GM23338 (cell line): ENCODE measurements around the gene CASR. TPM values are rescaled to one million over a fixed set of nuclear protein-coding genes. Genes with fewer than 3 reads are reported as not detected.

Source experiments
- ATAC-seq: fragments of 200-7000 bp; cut with Tn5 transposase; 3 replicates; pipeline ENCODE4 v1.9.1; 2020
- DNase-seq: peaks from one replicate; pipeline ENCODE4 v3.0.0-alpha.2; 2015; ENCODE audit warnings: low spot score
- H2AFZ ChIP-seq: fragments of 200-600 bp; sonication (generic); 2 replicates; pipeline ENCODE4 v1.8.0; 2016; ENCODE audit warnings: antibody characterized with exemption, mild to moderate bottlenecking, moderate library complexity
- H3F3A ChIP-seq: fragments of 200-600 bp; sonication (generic); replicated peaks from 2 replicates; pipeline ENCODE4 v1.8.0; 2017; ENCODE audit warnings: antibody characterized with exemption, mixed run types, low read depth
- H3K27ac ChIP-seq: fragments of 200-600 bp; sonication (generic); 2 replicates; pipeline ENCODE4 v1.6.1; 2016; ENCODE audit warnings: low read depth
- H3K27me3 ChIP-seq: fragments of 200-600 bp; sonication (generic); 2 replicates; pipeline ENCODE4 v1.8.0; 2016; ENCODE audit warnings: mild to moderate bottlenecking, mixed run types, moderate library complexity; ENCODE audit not compliant: insufficient read depth
- H3K36me3 ChIP-seq: fragments of 200-600 bp; sonication (generic); 2 replicates; pipeline ENCODE4 v1.8.0; 2016; ENCODE audit warnings: mild to moderate bottlenecking; ENCODE audit not compliant: insufficient read depth
- H3K4me1 ChIP-seq: fragments of 200-600 bp; sonication (generic); 2 replicates; pipeline ENCODE4 v1.8.0; 2016; ENCODE audit warnings: mild to moderate bottlenecking, moderate library complexity; ENCODE audit not compliant: insufficient read depth
- H3K4me2 ChIP-seq: fragments of 200-600 bp; sonication (generic); 2 replicates; pipeline ENCODE4 v1.7.1; 2017; ENCODE audit warnings: mixed run types
- H3K4me3 ChIP-seq: fragments of 200-600 bp; sonication (generic); 2 replicates; pipeline ENCODE4 v1.6.1; 2016; ENCODE audit warnings: mixed run types
- H3K79me2 ChIP-seq: fragments of 200-600 bp; sonication (generic); replicated peaks from 2 replicates; pipeline ENCODE4 v1.8.0; 2017; ENCODE audit warnings: mild to moderate bottlenecking; ENCODE audit not compliant: insufficient read depth
- H3K9me2 ChIP-seq: fragments of 200-600 bp; sonication (generic); 2 replicates; pipeline ENCODE4 v1.8.0; 2017; ENCODE audit not compliant: insufficient read depth
- H4K20me1 ChIP-seq: fragments of 200-600 bp; sonication (generic); replicated peaks from 2 replicates; pipeline ENCODE4 v1.8.0; 2017; ENCODE audit warnings: mild to moderate bottlenecking; ENCODE audit not compliant: insufficient read depth
- H3K27ac Mint-ChIP-seq: 2 replicates; pipeline ENCODE4 v1.8.0; 2020; ENCODE audit warnings: inconsistent platforms, mild to moderate bottlenecking, moderate library complexity, mixed read lengths
- H3K27me3 Mint-ChIP-seq: 3 replicates; pipeline ENCODE4 v1.8.0; 2022; ENCODE audit warnings: low read depth, mild to moderate bottlenecking, moderate library complexity, mixed read lengths, inconsistent platforms; ENCODE audit not compliant: insufficient read depth, poor library complexity
- H3K36me3 Mint-ChIP-seq: 3 replicates; pipeline ENCODE4 v1.8.0; 2021; ENCODE audit warnings: low read depth, mild to moderate bottlenecking, inconsistent platforms, moderate library complexity, mixed read lengths
- H3K4me1 Mint-ChIP-seq: 3 replicates; pipeline ENCODE4 v1.8.0; 2020; ENCODE audit warnings: mild to moderate bottlenecking, inconsistent platforms, mixed read lengths
- H3K4me3 Mint-ChIP-seq: 3 replicates; pipeline ENCODE4 v1.8.0; 2021; ENCODE audit warnings: moderate library complexity, mild to moderate bottlenecking, inconsistent platforms, mixed read lengths
- H3K9me3 Mint-ChIP-seq: 3 replicates; pipeline ENCODE4 v1.8.0; 2020; ENCODE audit warnings: moderate library complexity, mild to moderate bottlenecking, inconsistent platforms, mixed read lengths
- CREB1 ChIP-seq: fragments of 250-450 bp; sonication (Bioruptor Pico); IDR thresholded peaks from 2 replicates; pipeline ENCODE4 v1.5.0; 2020; ENCODE audit warnings: low read depth, mild to moderate bottlenecking, moderate library complexity
- EZH2 ChIP-seq: fragments of 200-600 bp; sonication (generic); IDR thresholded peaks from one replicate; pipeline ENCODE4 v1.8.0; 2017; ENCODE audit warnings: antibody characterized with exemption, mild to moderate bottlenecking, low read depth; ENCODE audit not compliant: unreplicated experiment
- EZH2phosphoT487 ChIP-seq: fragments of 200-600 bp; sonication (generic); IDR thresholded peaks from one replicate; pipeline ENCODE4 v1.8.1; 2018; ENCODE audit warnings: antibody characterized with exemption; ENCODE audit not compliant: unreplicated experiment
- JUNB ChIP-seq: IDR thresholded peaks from one replicate; pipeline ENCODE4 v1.6.1; 2016; ENCODE audit warnings: antibody characterized with exemption; ENCODE audit not compliant: unreplicated experiment
- NANOG ChIP-seq: IDR thresholded peaks from 2 replicates; pipeline ENCODE4 v1.6.1; 2016; ENCODE audit warnings: antibody characterized with exemption, borderline replicate concordance
- POLR2AphosphoS5 ChIP-seq: IDR thresholded peaks from 2 replicates; pipeline ENCODE4 v1.6.1; 2016; ENCODE audit warnings: antibody characterized with exemption, low read depth
- STAT1 ChIP-seq: IDR thresholded peaks from one replicate; pipeline ENCODE4 v1.6.1; 2016; ENCODE audit warnings: antibody characterized with exemption; ENCODE audit not compliant: unreplicated experiment
- ZNF114 ChIP-seq: fragments of 250-450 bp; sonication (Bioruptor Pico); IDR thresholded peaks from 2 replicates; pipeline ENCODE4 v1.5.0; 2020; ENCODE audit warnings: mild to moderate bottlenecking, moderate library complexity
- ZNF331 ChIP-seq: fragments of 250-450 bp; sonication (Bioruptor Pico); IDR thresholded peaks from 2 replicates; pipeline ENCODE4 v1.5.0; 2020; ENCODE audit warnings: low read depth, mild to moderate bottlenecking, moderate library complexity
- ZNF462 ChIP-seq: fragments of 250-450 bp; sonication (Bioruptor Pico); IDR thresholded peaks from 2 replicates; pipeline ENCODE4 v1.5.0; 2020; ENCODE audit warnings: mild to moderate bottlenecking, moderate library complexity
- polyA plus RNA-seq: library from polyadenylated mRNA; unstranded; fragments of >200 nt; fragmentation: Nextera tagmentation; extraction: Ambion mirVana; gene quantifications from 2 replicates; pipeline ENCODE4 v1.2.1, GENCODE V29; 2016
- total RNA-seq: library from RNA; depleted of rRNA; stranded (reverse); fragments of >200 nt; shearing (Covaris generic); gene quantifications from 2 replicates; pipeline ENCODE4 v1.2.3, GENCODE V29; 2014
- TF ChIP-seq, protein P1 (sequence below): IDR thresholded peaks from one replicate; pipeline ENCODE4 v1.6.1; 2018; ENCODE audit warnings: antibody characterized with exemption; ENCODE audit not compliant: unreplicated experiment
- TF ChIP-seq, protein P2 (sequence below), 2 experiments: fragments of 200-600 bp in 1 of 2; sonication (generic) in 1 of 2; conservative IDR thresholded peaks; 2 replicates each; pipeline versions ENCODE4 v1.5.1 to v1.6.1; 2016 to 2017; ENCODE audit warnings: antibody characterized with exemption in 2 of 2, low read depth in 2 of 2, mild to moderate bottlenecking in 2 of 2, moderate library complexity in 1 of 2
- TF ChIP-seq, protein P3 (sequence below): IDR thresholded peaks from 2 replicates; pipeline ENCODE4 v1.6.1; 2016; ENCODE audit warnings: antibody characterized with exemption

The CASR gene
- total and polyA plus RNA-seq, 2 experiments from 2014 or later: 0.08 to 0.56 TPM

- no peaks in the 10 kb centered on the region for H3K36me3 ChIP-seq
- no peaks in the 10 kb centered on the region for H3K27me3 ChIP-seq
- H3K4me3 ChIP-seq: no peak overlapping the region
- no peaks in the 10 kb centered on the region for H3K9me2 ChIP-seq
- TF ChIP-seq NANOG: no peak
- TF ChIP-seq, protein P1, sequence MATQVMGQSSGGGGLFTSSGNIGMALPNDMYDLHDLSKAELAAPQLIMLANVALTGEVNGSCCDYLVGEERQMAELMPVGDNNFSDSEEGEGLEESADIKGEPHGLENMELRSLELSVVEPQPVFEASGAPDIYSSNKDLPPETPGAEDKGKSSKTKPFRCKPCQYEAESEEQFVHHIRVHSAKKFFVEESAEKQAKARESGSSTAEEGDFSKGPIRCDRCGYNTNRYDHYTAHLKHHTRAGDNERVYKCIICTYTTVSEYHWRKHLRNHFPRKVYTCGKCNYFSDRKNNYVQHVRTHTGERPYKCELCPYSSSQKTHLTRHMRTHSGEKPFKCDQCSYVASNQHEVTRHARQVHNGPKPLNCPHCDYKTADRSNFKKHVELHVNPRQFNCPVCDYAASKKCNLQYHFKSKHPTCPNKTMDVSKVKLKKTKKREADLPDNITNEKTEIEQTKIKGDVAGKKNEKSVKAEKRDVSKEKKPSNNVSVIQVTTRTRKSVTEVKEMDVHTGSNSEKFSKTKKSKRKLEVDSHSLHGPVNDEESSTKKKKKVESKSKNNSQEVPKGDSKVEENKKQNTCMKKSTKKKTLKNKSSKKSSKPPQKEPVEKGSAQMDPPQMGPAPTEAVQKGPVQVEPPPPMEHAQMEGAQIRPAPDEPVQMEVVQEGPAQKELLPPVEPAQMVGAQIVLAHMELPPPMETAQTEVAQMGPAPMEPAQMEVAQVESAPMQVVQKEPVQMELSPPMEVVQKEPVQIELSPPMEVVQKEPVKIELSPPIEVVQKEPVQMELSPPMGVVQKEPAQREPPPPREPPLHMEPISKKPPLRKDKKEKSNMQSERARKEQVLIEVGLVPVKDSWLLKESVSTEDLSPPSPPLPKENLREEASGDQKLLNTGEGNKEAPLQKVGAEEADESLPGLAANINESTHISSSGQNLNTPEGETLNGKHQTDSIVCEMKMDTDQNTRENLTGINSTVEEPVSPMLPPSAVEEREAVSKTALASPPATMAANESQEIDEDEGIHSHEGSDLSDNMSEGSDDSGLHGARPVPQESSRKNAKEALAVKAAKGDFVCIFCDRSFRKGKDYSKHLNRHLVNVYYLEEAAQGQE: no peak
- no peak for TF ChIP-seq ZNF462 (CRISPR knock-in tag)
- TF ChIP-seq, protein P2, sequence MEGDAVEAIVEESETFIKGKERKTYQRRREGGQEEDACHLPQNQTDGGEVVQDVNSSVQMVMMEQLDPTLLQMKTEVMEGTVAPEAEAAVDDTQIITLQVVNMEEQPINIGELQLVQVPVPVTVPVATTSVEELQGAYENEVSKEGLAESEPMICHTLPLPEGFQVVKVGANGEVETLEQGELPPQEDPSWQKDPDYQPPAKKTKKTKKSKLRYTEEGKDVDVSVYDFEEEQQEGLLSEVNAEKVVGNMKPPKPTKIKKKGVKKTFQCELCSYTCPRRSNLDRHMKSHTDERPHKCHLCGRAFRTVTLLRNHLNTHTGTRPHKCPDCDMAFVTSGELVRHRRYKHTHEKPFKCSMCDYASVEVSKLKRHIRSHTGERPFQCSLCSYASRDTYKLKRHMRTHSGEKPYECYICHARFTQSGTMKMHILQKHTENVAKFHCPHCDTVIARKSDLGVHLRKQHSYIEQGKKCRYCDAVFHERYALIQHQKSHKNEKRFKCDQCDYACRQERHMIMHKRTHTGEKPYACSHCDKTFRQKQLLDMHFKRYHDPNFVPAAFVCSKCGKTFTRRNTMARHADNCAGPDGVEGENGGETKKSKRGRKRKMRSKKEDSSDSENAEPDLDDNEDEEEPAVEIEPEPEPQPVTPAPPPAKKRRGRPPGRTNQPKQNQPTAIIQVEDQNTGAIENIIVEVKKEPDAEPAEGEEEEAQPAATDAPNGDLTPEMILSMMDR (conservative IDR thresholded peaks at IDR 0.05; ENCODE audit: low read depth in 2 of 2): no peak
- TF ChIP-seq, protein P3, sequence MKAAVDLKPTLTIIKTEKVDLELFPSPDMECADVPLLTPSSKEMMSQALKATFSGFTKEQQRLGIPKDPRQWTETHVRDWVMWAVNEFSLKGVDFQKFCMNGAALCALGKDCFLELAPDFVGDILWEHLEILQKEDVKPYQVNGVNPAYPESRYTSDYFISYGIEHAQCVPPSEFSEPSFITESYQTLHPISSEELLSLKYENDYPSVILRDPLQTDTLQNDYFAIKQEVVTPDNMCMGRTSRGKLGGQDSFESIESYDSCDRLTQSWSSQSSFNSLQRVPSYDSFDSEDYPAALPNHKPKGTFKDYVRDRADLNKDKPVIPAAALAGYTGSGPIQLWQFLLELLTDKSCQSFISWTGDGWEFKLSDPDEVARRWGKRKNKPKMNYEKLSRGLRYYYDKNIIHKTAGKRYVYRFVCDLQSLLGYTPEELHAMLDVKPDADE: no peak
- no peak for TF ChIP-seq EZH2
- no peak for TF ChIP-seq ZNF331
- TF ChIP-seq POLR2AphosphoS5: no peak
- TF ChIP-seq JUNB: no peak
- no peak for TF ChIP-seq STAT1
- TF ChIP-seq CREB1: no peak
- TF ChIP-seq EZH2phosphoT487: no peak
- TF ChIP-seq ZNF114: no peak
- H2AFZ ChIP-seq: 0 out of 2 replicates have a peak overlapping the region, but pooled peaks have one; percentile 38
- H3K79me2 ChIP-seq: no peaks in the 10 kb centered on the region
- no peaks in the 10 kb centered on the region for H3F3A ChIP-seq
- no peak overlapping the region for H3K27ac Mint-ChIP-seq
- no peak for ATAC-seq
- no peaks in the 10 kb centered on the region for H3K4me1 ChIP-seq
- H4K20me1 ChIP-seq: no peaks in the 10 kb centered on the region
- no peak overlapping the region for H3K27ac ChIP-seq
- H3K4me2 ChIP-seq: no peak overlapping the region
- H3K9me3 Mint-ChIP-seq: no peaks in the 10 kb centered on the region; the same call in 2 of the 3 replicates
- H3K4me1 Mint-ChIP-seq: no peaks in the 10 kb centered on the region
- no peak for DNase-seq
- no peaks in the 10 kb centered on the region for H3K27me3 Mint-ChIP-seq
- no peaks in the 10 kb centered on the region for H3K36me3 Mint-ChIP-seq
- no peak overlapping the region for H3K4me3 Mint-ChIP-seq
Observed at GRCh38 chr3:122301063-122301462, 117.6 kb downstream of the CASR start.
